Fibroblast of lung (primary cell): ENCODE results near the gene LACRT. TPM values are rescaled to one million over a fixed set of nuclear protein-coding genes. Genes with fewer than 3 reads are reported as not detected.

ENCODE experiments used
- DNase-seq, 2 donors: peaks; one replicate each; pipeline versions ENCODE4 v3.0.0 to v3.0.0-alpha.2; 2010; ENCODE audit warnings: low read depth in 2 of 2
- H2AFZ ChIP-seq: 2 replicates; pipeline ENCODE4 v1.5.1; 2012; ENCODE audit warnings: low read length, control low read depth, inconsistent platforms
- H3K27ac ChIP-seq: 2 replicates; pipeline ENCODE4 v1.5.1; 2011; ENCODE audit warnings: low read length, control low read depth; ENCODE audit not compliant: insufficient read depth
- H3K27me3 ChIP-seq: 2 replicates; pipeline ENCODE4 v1.5.1; 2011; ENCODE audit warnings: mild to moderate bottlenecking, low read length; ENCODE audit not compliant: control insufficient read depth, insufficient read depth
- H3K36me3 ChIP-seq: 2 replicates; pipeline ENCODE4 v1.5.1; 2011; ENCODE audit warnings: low read length; ENCODE audit not compliant: control insufficient read depth, insufficient read depth
- H3K4me1 ChIP-seq: 2 replicates; pipeline ENCODE4 v1.5.1; 2011; ENCODE audit warnings: low read length; ENCODE audit not compliant: control insufficient read depth, insufficient read depth; ENCODE audit errors: extremely low read depth
- H3K4me2 ChIP-seq: 2 replicates; pipeline ENCODE4 v1.5.1; 2011; ENCODE audit warnings: low read length, control low read depth; ENCODE audit not compliant: insufficient read depth; ENCODE audit errors: extremely low read depth
- H3K4me3 ChIP-seq, 4 experiments: fragments of 200-600 bp in 1 of 4; sonication (generic) in 1 of 4; replicated peaks in 1 of 4; 2 replicates each; pipeline ENCODE4 v1.5.1; 2011 to 2016; ENCODE audit warnings: low read length in 4 of 4, low read depth in 3 of 4, mild to moderate bottlenecking in 3 of 4, control low read depth in 2 of 4, inconsistent platforms in 1 of 4, mixed read lengths in 1 of 4; ENCODE audit not compliant: insufficient read depth in 1 of 4; ENCODE audit errors: control extremely low read depth in 1 of 4
- H3K79me2 ChIP-seq: 2 replicates; pipeline ENCODE4 v1.5.1; 2012; ENCODE audit warnings: mild to moderate bottlenecking, low read length, inconsistent platforms; ENCODE audit not compliant: control insufficient read depth, insufficient read depth
- H3K9ac ChIP-seq: 2 replicates; pipeline ENCODE4 v1.5.1; 2011; ENCODE audit warnings: mild to moderate bottlenecking, low read length, control low read depth; ENCODE audit not compliant: insufficient read depth
- H3K9me3 ChIP-seq: 2 replicates; pipeline ENCODE4 v1.5.1; 2012; ENCODE audit warnings: low read depth, low read length; ENCODE audit not compliant: control insufficient read depth, insufficient read depth
- H4K20me1 ChIP-seq: 2 replicates; pipeline ENCODE4 v1.5.1; 2011; ENCODE audit warnings: low read length; ENCODE audit not compliant: control insufficient read depth, insufficient read depth; ENCODE audit errors: extremely low read depth
- CTCF ChIP-seq, 2 donors: IDR thresholded peaks in 1 of 2; conservative IDR thresholded peaks in 1 of 2; 1 replicate in 1 of 2; 2 replicates in 1 of 2; pipeline ENCODE4 v1.5.1; 2011 to 2012; ENCODE audit warnings: low read length in 2 of 2, control low read depth in 1 of 2, inconsistent platforms in 1 of 2, low read depth in 1 of 2, mild to moderate bottlenecking in 1 of 2
- EZH2 ChIP-seq: IDR thresholded peaks from 2 replicates; pipeline ENCODE4 v1.5.1; 2012; ENCODE audit warnings: low read length, control low read depth, mild to moderate bottlenecking; ENCODE audit errors: missing control alignments
- polyA plus RNA-seq, 2 donors: library from polyadenylated mRNA; depleted of rRNA in 1 of 2; stranded (reverse) in 1 of 2; unstranded in 1 of 2; fragments of >200 nt; gene quantifications; 2 replicates each; pipeline ENCODE4 v1.2.1, GENCODE V29; 2011 to 2012; ENCODE audit warnings: missing spikeins in 1 of 2
- total RNA-seq: library from RNA; depleted of rRNA; stranded (reverse); fragments of >200 nt; gene quantifications from 2 replicates; pipeline ENCODE4 v1.2.1, GENCODE V29; 2014

LACRT gene
- total and polyA plus RNA-seq, 2 donors (not counting 1 experiment from before 2014, with no cell fraction given), result not detected

DNA sequence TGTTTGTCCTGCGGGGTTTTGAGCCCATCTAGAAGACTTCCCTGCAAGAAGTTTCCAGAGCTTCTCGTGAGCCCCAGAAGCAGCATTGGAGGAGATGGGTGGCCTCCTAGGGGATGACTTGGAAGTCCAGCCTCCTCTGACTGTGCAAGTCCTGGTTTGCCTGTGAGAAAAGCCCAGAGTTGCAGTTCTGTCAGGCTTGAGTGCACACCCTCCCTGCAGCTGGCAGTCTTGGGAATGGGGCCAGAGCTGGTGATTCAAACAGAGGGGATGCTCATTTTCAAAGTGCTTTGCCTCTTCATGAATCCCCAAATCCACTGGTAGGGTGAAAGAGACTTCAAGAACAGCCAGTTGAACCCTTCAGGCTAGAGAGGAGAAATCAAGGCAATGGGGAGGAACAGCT is 42.4 kb downstream of the LACRT start:
- Histone ChIP-seq H3K36me3 (no peaks in the 10 kb centered on the region), H3K79me2 (no peaks in the 10 kb centered on the region), H3K4me3 (no peak overlapping the region), H4K20me1 (no peaks in the 10 kb centered on the region), H3K4me1 (no peaks in the 10 kb centered on the region), H3K27ac (no peak overlapping the region), H3K9ac (no peak overlapping the region), H3K27me3 (peaks cover 37% of the 10 kb centered on the region), H3K4me2 (no peak overlapping the region), H3K9me3 (no peaks in the 10 kb centered on the region), H2AFZ (no peak overlapping the region)
- TF ChIP-seq EZH2 (no peak), CTCF (conservative IDR thresholded peaks at IDR 0.05 in 1 of 2, IDR thresholded peaks at IDR 0.05 in 1 of 2; ENCODE audit: low read depth in 1 of 2, low read length in 2 of 2) (no peak)
- peak; percentile 13 to 25 for DNase-seq

DNA sequence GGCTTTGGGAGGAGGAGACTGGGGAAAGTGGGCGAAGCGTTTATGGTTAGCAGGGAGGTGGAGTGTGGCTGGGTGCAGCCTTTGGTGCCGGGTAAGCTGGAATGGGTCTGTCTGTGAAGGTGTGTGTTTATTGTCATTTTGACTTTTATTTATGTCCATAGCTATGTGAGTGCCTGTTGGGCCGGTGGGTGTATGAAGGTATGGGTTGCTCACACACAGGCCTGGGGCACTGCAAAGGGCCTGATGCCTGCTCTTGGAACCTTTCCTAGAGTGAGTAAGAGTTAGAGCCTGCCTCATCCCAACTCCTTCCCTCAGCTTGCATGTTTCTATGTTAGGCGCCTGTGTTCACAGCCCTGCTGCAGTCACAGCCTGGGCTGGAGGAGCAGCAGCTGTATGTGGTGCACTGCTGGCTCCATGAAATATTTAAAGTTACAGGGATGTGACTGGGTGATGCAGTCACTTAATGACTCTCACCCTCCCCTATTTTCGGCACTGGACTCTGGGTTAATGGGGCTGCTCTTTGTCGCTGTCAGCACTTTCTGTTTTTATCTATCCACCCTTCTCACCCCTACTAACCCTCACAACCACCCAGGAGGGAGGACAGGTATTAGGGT is 43.6 kb downstream of the LACRT start:
- peak in 1 of 2 donors; percentile 17 for DNase-seq
- no peak overlapping the region for H3K4me2 ChIP-seq
- H3K4me1 ChIP-seq, result no peaks in the 10 kb centered on the region
- TF ChIP-seq CTCF (conservative IDR thresholded peaks at IDR 0.05 in 1 of 2, IDR thresholded peaks at IDR 0.05 in 1 of 2; ENCODE audit: low read depth in 1 of 2, low read length in 2 of 2) (no peak), EZH2 (no peak)
- no peak overlapping the region for H3K27ac ChIP-seq
- no peak overlapping the region for H3K9ac ChIP-seq
- H3K4me3 ChIP-seq, result no peak overlapping the region
- H3K27me3 ChIP-seq, result peaks cover 45% of the 10 kb centered on the region
- no peaks in the 10 kb centered on the region for H3K79me2 ChIP-seq
- no peak overlapping the region for H2AFZ ChIP-seq
- H3K36me3 ChIP-seq, result no peaks in the 10 kb centered on the region
- H3K9me3 ChIP-seq, result no peaks in the 10 kb centered on the region
- no peaks in the 10 kb centered on the region for H4K20me1 ChIP-seq

DNA sequence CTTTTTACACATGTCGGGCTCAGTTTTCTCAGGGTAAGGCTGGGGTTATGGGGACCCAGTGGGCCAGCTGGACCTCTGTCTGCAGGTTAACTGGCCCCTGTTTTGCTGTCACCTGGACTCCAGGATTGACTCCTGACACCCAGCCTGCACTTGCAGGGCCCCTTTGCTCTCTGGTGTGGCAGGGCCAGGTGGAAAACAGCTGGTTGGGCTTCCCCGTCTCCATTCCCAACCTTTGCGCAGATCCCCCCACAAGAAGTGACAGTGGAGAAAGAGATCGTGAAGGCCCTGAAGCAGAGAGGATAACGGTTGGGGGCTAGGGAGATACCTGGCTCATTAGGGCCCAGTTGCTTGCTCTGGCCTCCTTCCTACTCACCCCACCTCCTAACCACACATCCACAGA is 44.7 kb downstream of the LACRT start:
- Histone ChIP-seq H3K9ac (no peak overlapping the region), H2AFZ (no peak overlapping the region), H3K4me3 (no peak overlapping the region), H3K36me3 (no peaks in the 10 kb centered on the region), H3K4me2 (no peak overlapping the region), H3K4me1 (no peaks in the 10 kb centered on the region), H3K27ac (no peak overlapping the region), H4K20me1 (no peaks in the 10 kb centered on the region), H3K9me3 (no peaks in the 10 kb centered on the region), H3K79me2 (no peaks in the 10 kb centered on the region), H3K27me3 (peaks cover 52% of the 10 kb centered on the region)
- no peak for DNase-seq
- no peak for TF ChIP-seq CTCF (conservative IDR thresholded peaks at IDR 0.05 in 1 of 2, IDR thresholded peaks at IDR 0.05 in 1 of 2; ENCODE audit: low read depth in 1 of 2, low read length in 2 of 2)
- no peak for TF ChIP-seq EZH2
